ENCODE data around the gene DTNBP1. TPM values are rescaled to one million over a fixed set of nuclear protein-coding genes. Genes with fewer than 3 reads are reported as not detected.

The DTNBP1 gene
- total and polyA plus RNA-seq, 2 of the 8 experiments (the other 6 are each of a cell fraction or from before 2014, with no cell fraction given) = 13.5 to 22.1 TPM

- Histone ChIP-seq H3K23ac (ENCODE audit: insufficient read length) (no peak overlapping the region), H3K56ac (replicated peaks; ENCODE audit: insufficient read length, low read depth, low read length) (no peak overlapping the region), H2BK5ac (ENCODE audit: low read depth, low read length) (no peak overlapping the region), H2AFZ (ENCODE audit: low read length) (no peak overlapping the region), H3K4me2 (ENCODE audit: insufficient read depth in 1 of 2, low read depth in 2 of 2, low read length in 2 of 2) (no peak overlapping the region), H3K27me3 (replicated peaks in 1 of 4; ENCODE audit: control insufficient read depth in 3 of 4, extremely low read depth in 1 of 4, insufficient read depth in 3 of 4, low read length in 3 of 4) (no peaks in the 10 kb centered on the region), H3K9me3 (ENCODE audit: insufficient read depth in 2 of 2, low read depth in 1 of 2, low read length in 1 of 2) (no peaks in the 10 kb centered on the region), H3K18ac (ENCODE audit: extremely low read depth, low read length) (no peak overlapping the region), H3K79me1 (ENCODE audit: low read depth, low read length) (no peaks in the 10 kb centered on the region), H3K9ac (replicated peaks in 1 of 4; ENCODE audit: extremely low read depth in 1 of 4, low read depth in 3 of 4, low read length in 3 of 4) (no peak overlapping the region), H4K5ac (ENCODE audit: insufficient read length, low read depth, low read length) (no peak overlapping the region), H3K79me2 (ENCODE audit: control insufficient read depth in 1 of 2, insufficient read depth in 2 of 2, low read length in 2 of 2) (0 out of 4 replicates have a peak, but pooled peaks cover 0 to 9% of the 10 kb centered on the region in 2 experiments), H4K91ac (replicated peaks; ENCODE audit: insufficient read length, low read length) (no peak overlapping the region), H2AK5ac (ENCODE audit: low read depth, low read length) (no peak overlapping the region), H4K8ac (ENCODE audit: extremely low read depth, insufficient read depth, low read length) (no peak overlapping the region), H3K14ac (ENCODE audit: insufficient read length) (no peak overlapping the region), H3K36me3 (ENCODE audit: control insufficient read depth in 2 of 4, insufficient read depth in 4 of 4, low read length in 3 of 4) (no peaks in the 10 kb centered on the region; a peak in 1 of 8 replicates), H2BK15ac (ENCODE audit: low read length) (no peak overlapping the region), H2BK20ac (ENCODE audit: low read length) (no peak overlapping the region), H4K20me1 (replicated peaks in 1 of 2; ENCODE audit: control insufficient read depth in 1 of 2, insufficient read depth in 2 of 2, low read length in 2 of 2) (peaks cover 2 to 4% of the 10 kb centered on the region in 2 experiments), H3K4ac (replicated peaks; ENCODE audit: insufficient read length, low read depth, low read length) (no peak overlapping the region), H3K23me2 (ENCODE audit: low read depth, low read length) (no peaks in the 10 kb centered on the region), H3K27ac (ENCODE audit: low read depth, low read length) (no peak overlapping the region), H3K4me3 (ENCODE audit: extremely low read depth in 1 of 4, insufficient read depth in 2 of 4, low read depth in 3 of 4, low read length in 4 of 4) (no peak overlapping the region), H3K4me1 (replicated peaks in 1 of 4; ENCODE audit: control insufficient read depth in 3 of 4, insufficient read depth in 4 of 4, low read length in 3 of 4) (no peaks in the 10 kb centered on the region), H2BK120ac (replicated peaks; ENCODE audit: low read depth, low read length) (no peak overlapping the region), H2BK12ac (ENCODE audit: low read depth, low read length) (no peak overlapping the region)
- no peak for FAIRE-seq
- ChIA-PET CTCF (ENCODE audit: partially characterized antibody) (interaction anchor here (1.1 to 5.1 kb wide), 5 partner anchors 16 to 1117 kb away, joined by 3 to 24 read pairs (median 4); no protein-coding TSS in a partner anchor), POLR2A (ENCODE audit: partially characterized antibody) (interaction anchor here (0.5 kb wide), 1 partner anchor 767 kb away, joined by 3 read pairs; no protein-coding TSS in a partner anchor)
- WGBS, 2 experiments (ENCODE audit: extremely low coverage in 1 of 2, insufficient coverage in 1 of 2, insufficient read length in 1 of 2, insufficient replicate concordance in 2 of 2, low coverage in 1 of 2, low lambda C conversion rate in 2 of 2, missing lambda C conversion rate in 1 of 2) = 86% methylated on average over 8 of the region's 8 CpGs; no CpG with 5 or more reads in 1 of the 2 experiments
- DNase-seq (ENCODE audit: low read depth in 1 of 2, low spot score in 2 of 2) = no peak
- TF ChIP-seq JUND (IDR thresholded peaks at IDR 0.05; ENCODE audit: low read length) = no peak
- TF ChIP-seq BACH1 (IDR thresholded peaks at IDR 0.05; ENCODE audit: low read length) = no peak
- TF ChIP-seq EZH2 (IDR thresholded peaks at IDR 0.05; ENCODE audit: low read depth, low read length, severe bottlenecking) = no peak
- no peak for TF ChIP-seq CBX5 (IDR thresholded peaks at IDR 0.05; ENCODE audit: low read depth, low read length)
- TF ChIP-seq SIX5 (IDR thresholded peaks at IDR 0.05; ENCODE audit: low read depth, low read length) = no peak
- TF ChIP-seq NRF1 (IDR thresholded peaks at IDR 0.05; ENCODE audit: low read depth, low read length) = no peak
- no peak for TF ChIP-seq BCL11A (IDR thresholded peaks at IDR 0.05; ENCODE audit: low read depth in 2 of 2, low read length in 2 of 2)
- TF ChIP-seq ATF2 (IDR thresholded peaks at IDR 0.05; ENCODE audit: low read length) = no peak
- TF ChIP-seq CHD2 (IDR thresholded peaks at IDR 0.05; ENCODE audit: low read length) = no peak
- TF ChIP-seq SIRT6 (IDR thresholded peaks at IDR 0.05; ENCODE audit: low read length) = no peak
- TF ChIP-seq SP4 (IDR thresholded peaks at IDR 0.05; ENCODE audit: low read length) = no peak
- TF ChIP-seq JUN (IDR thresholded peaks at IDR 0.05; ENCODE audit: low read depth, low read length) = no peak
These were observed 35.8 kb downstream of the DTNBP1 start for GRCh38 chr6:15626878-15627674.
